ENCODE measurements around the gene SLC25A29.

The SLC25A29 gene

DNA sequence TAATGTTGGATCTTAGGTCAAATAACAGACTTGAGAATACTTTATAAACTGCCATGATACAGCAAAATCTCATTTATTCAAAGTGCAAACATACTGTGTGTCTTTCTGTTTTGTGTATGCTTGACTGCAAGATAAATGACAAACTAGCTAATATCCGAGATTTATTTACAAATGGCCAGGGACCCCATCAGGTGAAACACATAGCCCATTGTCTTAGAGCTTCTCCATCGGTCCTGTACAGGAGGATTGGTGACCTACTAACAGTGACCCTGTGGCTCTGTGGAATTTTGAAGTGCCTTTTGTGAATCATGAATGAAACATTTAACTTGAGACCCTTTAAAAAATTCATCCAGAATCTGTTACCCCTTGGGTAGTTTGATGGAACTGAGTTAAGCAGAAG is 27.1 kb downstream of the SLC25A29 start:
- ChIA-PET POLR2A (interaction anchor here (0.5 kb wide), 1 partner anchor 10 kb away, joined by 6 read pairs; no protein-coding TSS in a partner anchor), CTCF (interaction anchor here (0.7 to 1.1 kb wide), 3 partner anchors 10 to 38 kb away, joined by 3 read pairs; no protein-coding TSS in a partner anchor)
- no peak overlapping the region for H3K27ac ChIP-seq (ENCODE audit: extremely low read depth, low read depth, low read length)
- TF ChIP-seq, protein P1, sequence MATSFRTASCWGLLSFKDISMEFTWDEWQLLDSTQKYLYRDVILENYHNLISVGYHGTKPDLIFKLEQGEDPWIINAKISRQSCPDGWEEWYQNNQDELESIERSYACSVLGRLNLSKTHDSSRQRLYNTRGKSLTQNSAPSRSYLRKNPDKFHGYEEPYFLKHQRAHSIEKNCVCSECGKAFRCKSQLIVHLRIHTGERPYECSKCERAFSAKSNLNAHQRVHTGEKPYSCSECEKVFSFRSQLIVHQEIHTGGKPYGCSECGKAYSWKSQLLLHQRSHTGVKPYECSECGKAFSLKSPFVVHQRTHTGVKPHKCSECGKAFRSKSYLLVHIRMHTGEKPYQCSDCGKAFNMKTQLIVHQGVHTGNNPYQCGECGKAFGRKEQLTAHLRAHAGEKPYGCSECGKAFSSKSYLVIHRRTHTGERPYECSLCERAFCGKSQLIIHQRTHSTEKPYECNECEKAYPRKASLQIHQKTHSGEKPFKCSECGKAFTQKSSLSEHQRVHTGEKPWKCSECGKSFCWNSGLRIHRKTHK (tag by site-specific recombination; IDR thresholded peaks at IDR 0.05): no peak
- TF ChIP-seq ZNF776 (tag by site-specific recombination; IDR thresholded peaks at IDR 0.05; ENCODE audit: borderline replicate concordance): no peak
- TF ChIP-seq, protein P2, sequence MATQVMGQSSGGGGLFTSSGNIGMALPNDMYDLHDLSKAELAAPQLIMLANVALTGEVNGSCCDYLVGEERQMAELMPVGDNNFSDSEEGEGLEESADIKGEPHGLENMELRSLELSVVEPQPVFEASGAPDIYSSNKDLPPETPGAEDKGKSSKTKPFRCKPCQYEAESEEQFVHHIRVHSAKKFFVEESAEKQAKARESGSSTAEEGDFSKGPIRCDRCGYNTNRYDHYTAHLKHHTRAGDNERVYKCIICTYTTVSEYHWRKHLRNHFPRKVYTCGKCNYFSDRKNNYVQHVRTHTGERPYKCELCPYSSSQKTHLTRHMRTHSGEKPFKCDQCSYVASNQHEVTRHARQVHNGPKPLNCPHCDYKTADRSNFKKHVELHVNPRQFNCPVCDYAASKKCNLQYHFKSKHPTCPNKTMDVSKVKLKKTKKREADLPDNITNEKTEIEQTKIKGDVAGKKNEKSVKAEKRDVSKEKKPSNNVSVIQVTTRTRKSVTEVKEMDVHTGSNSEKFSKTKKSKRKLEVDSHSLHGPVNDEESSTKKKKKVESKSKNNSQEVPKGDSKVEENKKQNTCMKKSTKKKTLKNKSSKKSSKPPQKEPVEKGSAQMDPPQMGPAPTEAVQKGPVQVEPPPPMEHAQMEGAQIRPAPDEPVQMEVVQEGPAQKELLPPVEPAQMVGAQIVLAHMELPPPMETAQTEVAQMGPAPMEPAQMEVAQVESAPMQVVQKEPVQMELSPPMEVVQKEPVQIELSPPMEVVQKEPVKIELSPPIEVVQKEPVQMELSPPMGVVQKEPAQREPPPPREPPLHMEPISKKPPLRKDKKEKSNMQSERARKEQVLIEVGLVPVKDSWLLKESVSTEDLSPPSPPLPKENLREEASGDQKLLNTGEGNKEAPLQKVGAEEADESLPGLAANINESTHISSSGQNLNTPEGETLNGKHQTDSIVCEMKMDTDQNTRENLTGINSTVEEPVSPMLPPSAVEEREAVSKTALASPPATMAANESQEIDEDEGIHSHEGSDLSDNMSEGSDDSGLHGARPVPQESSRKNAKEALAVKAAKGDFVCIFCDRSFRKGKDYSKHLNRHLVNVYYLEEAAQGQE (tag by site-specific recombination; IDR thresholded peaks at IDR 0.05): no peak
- TF ChIP-seq, protein P3, sequence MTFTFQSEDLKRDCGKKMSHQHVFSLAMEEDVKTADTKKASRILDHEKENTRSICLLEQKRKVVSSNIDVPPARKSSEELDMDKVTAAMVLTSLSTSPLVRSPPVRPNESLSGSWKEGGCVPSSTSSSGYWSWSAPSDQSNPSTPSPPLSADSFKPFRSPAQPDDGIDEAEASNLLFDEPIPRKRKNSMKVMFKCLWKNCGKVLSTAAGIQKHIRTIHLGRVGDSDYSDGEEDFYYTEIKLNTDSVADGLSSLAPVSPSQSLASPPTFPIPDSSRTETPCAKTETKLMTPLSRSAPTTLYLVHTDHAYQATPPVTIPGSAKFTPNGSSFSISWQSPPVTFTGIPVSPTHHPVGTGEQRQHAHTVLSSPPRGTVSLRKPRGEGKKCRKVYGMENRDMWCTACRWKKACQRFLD (tag by site-specific recombination; IDR thresholded peaks at IDR 0.05): no peak
- no peak for TF ChIP-seq REPIN1 (tag by site-specific recombination; IDR thresholded peaks at IDR 0.05; ENCODE audit: low read depth)
- TF ChIP-seq ZNF549 (tag by site-specific recombination; IDR thresholded peaks at IDR 0.05): no peak
- no peak for TF ChIP-seq ZBTB20 (tag by site-specific recombination; IDR thresholded peaks at IDR 0.05)
- no peak for TF ChIP-seq ZFP69B (tag by site-specific recombination; IDR thresholded peaks at IDR 0.05)
- TF ChIP-seq ZNF76 (tag by site-specific recombination; IDR thresholded peaks at IDR 0.05; ENCODE audit: borderline replicate concordance, low read depth): no peak
- no peak for TF ChIP-seq ZNF311 (tag by site-specific recombination; IDR thresholded peaks at IDR 0.05; ENCODE audit: borderline replicate concordance)
- no peak for TF ChIP-seq ZNF157 (tag by site-specific recombination; IDR thresholded peaks at IDR 0.05)
- TF ChIP-seq EGR2 (tag by site-specific recombination; IDR thresholded peaks at IDR 0.05; ENCODE audit: low read depth): no peak
- TF ChIP-seq ZNF610 (tag by site-specific recombination; IDR thresholded peaks at IDR 0.05; ENCODE audit: borderline replicate concordance): no peak
- no peak for TF ChIP-seq ZNF121 (tag by site-specific recombination; IDR thresholded peaks at IDR 0.05)
- no peak for TF ChIP-seq ZNF10 (tag by site-specific recombination; IDR thresholded peaks at IDR 0.05)
- no peak for TF ChIP-seq ZNF548 (tag by site-specific recombination; IDR thresholded peaks at IDR 0.05)
- no peak for TF ChIP-seq ZNF211 (tag by site-specific recombination; IDR thresholded peaks at IDR 0.05; ENCODE audit: low read depth)
- TF ChIP-seq GLIS2 (tag by site-specific recombination; IDR thresholded peaks at IDR 0.05): no peak
- H3K36me3 ChIP-seq (ENCODE audit: control insufficient read depth in 2 of 2, insufficient read depth in 1 of 2, low read length in 2 of 2): peaks cover 4 to 66% of the 10 kb centered on the region in 2 experiments; a peak in 2 of 3 replicates
- no peaks in the 10 kb centered on the region for H3K9me3 ChIP-seq (ENCODE audit: control insufficient read depth, insufficient read depth, low read depth, low read length)
- H3K4me1 ChIP-seq (ENCODE audit: control insufficient read depth, insufficient read depth, low read length): peaks cover 4% of the 10 kb centered on the region
- H3K4me3 ChIP-seq (ENCODE audit: low read depth, low read length): no peak overlapping the region

DNA sequence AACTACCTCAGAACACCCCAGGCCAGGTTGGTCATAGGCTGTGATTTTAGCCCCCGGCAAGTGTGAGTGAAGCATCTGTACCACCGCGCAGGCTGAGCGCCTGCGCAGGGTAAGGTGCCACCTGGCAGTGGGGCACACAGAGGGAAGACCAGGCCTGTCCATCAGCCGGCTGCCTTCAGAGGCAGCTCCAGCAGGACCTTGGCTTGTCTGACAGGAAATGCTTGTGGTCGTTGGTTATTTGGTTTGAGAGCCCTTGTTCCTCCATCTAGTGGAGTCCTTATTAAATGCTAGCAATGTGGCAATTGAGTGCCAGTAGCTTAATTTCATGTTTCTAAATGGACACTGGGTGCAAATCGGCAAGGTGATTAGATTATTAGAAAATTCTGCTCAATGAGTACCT is 27.5 kb downstream of the SLC25A29 start:
- POLR2A ChIA-PET: interaction anchor here (0.5 kb wide), 1 partner anchor 11 kb away, joined by 6 read pairs; no protein-coding TSS in a partner anchor
- no peak overlapping the region for H3K27ac ChIP-seq (ENCODE audit: extremely low read depth, low read depth, low read length)
- H3K36me3 ChIP-seq (ENCODE audit: control insufficient read depth in 2 of 2, insufficient read depth in 1 of 2, low read length in 2 of 2): peaks cover 4 to 71% of the 10 kb centered on the region in 2 experiments; a peak in 2 of 3 replicates
- H3K9me3 ChIP-seq (ENCODE audit: control insufficient read depth, insufficient read depth, low read depth, low read length): no peaks in the 10 kb centered on the region
- peaks cover 5% of the 10 kb centered on the region for H3K4me1 ChIP-seq (ENCODE audit: control insufficient read depth, insufficient read depth, low read length)
- CTCF ChIA-PET: interaction anchor here (0.7 to 1.1 kb wide), 3 partner anchors 10 to 38 kb away, joined by 3 read pairs; no protein-coding TSS in a partner anchor
- no peak overlapping the region for H3K4me3 ChIP-seq (ENCODE audit: low read depth, low read length)
- TF ChIP-seq ZNF626 (tag by site-specific recombination; IDR thresholded peaks at IDR 0.05) (no peak), ZNF654 (tag by site-specific recombination; IDR thresholded peaks at IDR 0.05; ENCODE audit: low read depth) (no peak), ZNF335 (tag by site-specific recombination; conservative IDR thresholded peaks at IDR 0.05) (no peak), ZNF133 (tag by site-specific recombination; IDR thresholded peaks at IDR 0.05) (no peak), ZNF223 (tag by site-specific recombination; IDR thresholded peaks at IDR 0.05) (no peak), ZNF433 (tag by site-specific recombination; IDR thresholded peaks at IDR 0.05; ENCODE audit: low read depth) (no peak), KLF16 (tag by site-specific recombination; IDR thresholded peaks at IDR 0.05) (no peak)
- TF ChIP-seq, protein P4, sequence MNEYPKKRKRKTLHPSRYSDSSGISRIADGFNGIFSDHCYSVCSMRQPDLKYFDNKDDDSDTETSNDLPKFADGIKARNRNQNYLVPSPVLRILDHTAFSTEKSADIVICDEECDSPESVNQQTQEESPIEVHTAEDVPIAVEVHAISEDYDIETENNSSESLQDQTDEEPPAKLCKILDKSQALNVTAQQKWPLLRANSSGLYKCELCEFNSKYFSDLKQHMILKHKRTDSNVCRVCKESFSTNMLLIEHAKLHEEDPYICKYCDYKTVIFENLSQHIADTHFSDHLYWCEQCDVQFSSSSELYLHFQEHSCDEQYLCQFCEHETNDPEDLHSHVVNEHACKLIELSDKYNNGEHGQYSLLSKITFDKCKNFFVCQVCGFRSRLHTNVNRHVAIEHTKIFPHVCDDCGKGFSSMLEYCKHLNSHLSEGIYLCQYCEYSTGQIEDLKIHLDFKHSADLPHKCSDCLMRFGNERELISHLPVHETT (tag by site-specific recombination; IDR thresholded peaks at IDR 0.05): no peak
- TF ChIP-seq, protein P5, sequence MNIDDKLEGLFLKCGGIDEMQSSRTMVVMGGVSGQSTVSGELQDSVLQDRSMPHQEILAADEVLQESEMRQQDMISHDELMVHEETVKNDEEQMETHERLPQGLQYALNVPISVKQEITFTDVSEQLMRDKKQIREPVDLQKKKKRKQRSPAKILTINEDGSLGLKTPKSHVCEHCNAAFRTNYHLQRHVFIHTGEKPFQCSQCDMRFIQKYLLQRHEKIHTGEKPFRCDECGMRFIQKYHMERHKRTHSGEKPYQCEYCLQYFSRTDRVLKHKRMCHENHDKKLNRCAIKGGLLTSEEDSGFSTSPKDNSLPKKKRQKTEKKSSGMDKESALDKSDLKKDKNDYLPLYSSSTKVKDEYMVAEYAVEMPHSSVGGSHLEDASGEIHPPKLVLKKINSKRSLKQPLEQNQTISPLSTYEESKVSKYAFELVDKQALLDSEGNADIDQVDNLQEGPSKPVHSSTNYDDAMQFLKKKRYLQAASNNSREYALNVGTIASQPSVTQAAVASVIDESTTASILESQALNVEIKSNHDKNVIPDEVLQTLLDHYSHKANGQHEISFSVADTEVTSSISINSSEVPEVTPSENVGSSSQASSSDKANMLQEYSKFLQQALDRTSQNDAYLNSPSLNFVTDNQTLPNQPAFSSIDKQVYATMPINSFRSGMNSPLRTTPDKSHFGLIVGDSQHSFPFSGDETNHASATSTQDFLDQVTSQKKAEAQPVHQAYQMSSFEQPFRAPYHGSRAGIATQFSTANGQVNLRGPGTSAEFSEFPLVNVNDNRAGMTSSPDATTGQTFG (tag by site-specific recombination; IDR thresholded peaks at IDR 0.05; ENCODE audit: borderline replicate concordance): no peak
